ENCODE results near the gene LRRTM4. TPM values are rescaled to one million over a fixed set of nuclear protein-coding genes. Genes with fewer than 3 reads are reported as not detected.

Gene LRRTM4
- total RNA-seq, 1 donor from 2014 or later: 28.8 TPM

DNA sequence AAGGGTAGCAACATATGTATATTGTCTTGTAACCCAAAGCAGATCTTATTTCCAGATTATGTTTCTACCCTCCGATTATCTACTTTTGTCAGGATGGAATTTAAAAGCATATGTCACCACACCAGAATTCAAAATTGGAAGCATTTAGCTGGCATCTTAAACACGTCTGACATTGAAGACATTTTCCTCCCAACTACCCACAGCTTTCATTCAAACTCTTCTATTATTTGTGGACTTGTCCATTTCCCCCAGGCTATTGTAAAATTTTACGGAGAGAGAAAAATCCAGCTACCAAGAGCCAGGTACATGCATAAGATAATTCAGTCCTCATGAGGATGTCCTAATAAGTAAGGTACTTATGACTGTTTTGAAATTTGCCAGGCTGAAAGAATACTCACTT is 659.3 kb downstream of the LRRTM4 start:
- H3K36me3 Mint-ChIP-seq: no peaks in the 10 kb centered on the region
- H3K4me1 Mint-ChIP-seq: peaks cover 21% of the 10 kb centered on the region

DNA sequence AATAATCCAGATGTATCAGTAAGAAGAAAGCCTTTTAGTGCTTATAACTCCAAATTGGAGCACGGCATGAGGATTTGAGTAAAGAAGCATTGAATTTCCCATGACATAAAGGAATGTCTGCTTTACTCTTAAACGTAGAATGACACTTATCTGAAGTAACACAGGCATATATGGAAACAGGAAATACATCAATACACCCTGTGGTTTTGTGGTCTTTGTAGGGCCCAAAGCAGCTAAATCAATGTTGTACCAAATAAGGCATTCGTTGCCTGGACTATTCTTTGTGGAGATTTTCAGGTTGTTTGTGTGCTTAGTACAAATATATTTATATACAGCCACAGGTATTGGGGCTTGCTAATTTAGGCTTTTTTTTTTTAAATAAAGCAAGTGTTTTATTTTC is 660.5 kb downstream of the LRRTM4 start:
- no peaks in the 10 kb centered on the region for H3K9me3 Mint-ChIP-seq
- TF ChIP-seq CTCF (IDR thresholded peaks at IDR 0.05; ENCODE audit: unreplicated experiment): no peak
- no peaks in the 10 kb centered on the region for H3K36me3 Mint-ChIP-seq
- no peaks in the 10 kb centered on the region for H3K27me3 Mint-ChIP-seq (ENCODE audit: low read depth)
- no peak overlapping the region for H3K27ac Mint-ChIP-seq
- no peak overlapping the region for H3K4me3 Mint-ChIP-seq
- peaks cover 21% of the 10 kb centered on the region for H3K4me1 Mint-ChIP-seq
- DNase-seq (ENCODE audit: low spot score in 2 of 2, unreplicated experiment in 2 of 2): no peak

More for the DNA sequence above, 659.3 kb downstream of the LRRTM4 start:
- DNase-seq (ENCODE audit: low spot score in 2 of 2, unreplicated experiment in 2 of 2): no peak
- no peak overlapping the region for H3K27ac Mint-ChIP-seq
- no peak overlapping the region for H3K4me3 Mint-ChIP-seq
- H3K27me3 Mint-ChIP-seq (ENCODE audit: low read depth): no peaks in the 10 kb centered on the region
- TF ChIP-seq CTCF (IDR thresholded peaks at IDR 0.05; ENCODE audit: unreplicated experiment): no peak
- H3K9me3 Mint-ChIP-seq: no peaks in the 10 kb centered on the region

DNA sequence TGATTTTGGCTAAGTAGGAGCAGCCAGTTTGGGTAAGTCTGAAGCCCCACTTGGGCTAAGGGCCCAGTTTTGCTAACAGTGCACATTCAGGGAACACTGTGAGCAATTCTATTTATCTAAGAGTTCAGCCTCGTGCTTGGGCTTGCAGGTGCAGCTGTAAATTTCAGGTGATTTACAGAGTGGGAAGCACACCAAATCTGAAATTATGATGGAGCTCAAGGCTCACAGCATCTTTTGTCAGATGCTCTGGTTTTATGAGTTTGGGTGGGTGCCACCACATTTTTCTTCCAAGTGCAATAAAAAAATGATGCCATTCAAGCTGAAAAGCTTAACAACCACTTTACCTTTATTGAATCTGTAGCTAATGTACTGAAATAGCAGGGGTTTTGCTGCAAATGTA is 671.2 kb downstream of the LRRTM4 start:
- no peaks in the 10 kb centered on the region for H3K36me3 Mint-ChIP-seq
- H3K9me3 Mint-ChIP-seq: no peaks in the 10 kb centered on the region

GRCh38 chr2:76849086-76849485 is 673.1 kb downstream of the LRRTM4 start:
- H3K4me3 Mint-ChIP-seq: no peak overlapping the region
- no peaks in the 10 kb centered on the region for H3K9me3 Mint-ChIP-seq
- peaks cover 10% of the 10 kb centered on the region for H3K4me1 Mint-ChIP-seq
- H3K27me3 Mint-ChIP-seq (ENCODE audit: low read depth): no peaks in the 10 kb centered on the region
- no peak for DNase-seq (ENCODE audit: low spot score in 2 of 2, unreplicated experiment in 2 of 2)
- H3K36me3 Mint-ChIP-seq: no peaks in the 10 kb centered on the region
- no peak for TF ChIP-seq CTCF (IDR thresholded peaks at IDR 0.05; ENCODE audit: unreplicated experiment)
- H3K27ac Mint-ChIP-seq: no peak overlapping the region

More for the DNA sequence above, 671.2 kb downstream of the LRRTM4 start:
- Mint-ChIP-seq H3K4me1 (peaks cover 10% of the 10 kb centered on the region), H3K27me3 (ENCODE audit: low read depth) (no peaks in the 10 kb centered on the region), H3K4me3 (no peak overlapping the region), H3K27ac (no peak overlapping the region)
- no peak for TF ChIP-seq CTCF (IDR thresholded peaks at IDR 0.05; ENCODE audit: unreplicated experiment)
- no peak for DNase-seq (ENCODE audit: low spot score in 2 of 2, unreplicated experiment in 2 of 2)

GRCh38 chr2:76839826-76840225 is 682.4 kb downstream of the LRRTM4 start:
- no peak for DNase-seq (ENCODE audit: low spot score in 2 of 2, unreplicated experiment in 2 of 2)
- Mint-ChIP-seq H3K27ac (no peak overlapping the region), H3K36me3 (no peaks in the 10 kb centered on the region), H3K9me3 (peaks cover 4% of the 10 kb centered on the region), H3K27me3 (ENCODE audit: low read depth) (no peaks in the 10 kb centered on the region), H3K4me1 (no peaks in the 10 kb centered on the region), H3K4me3 (no peak overlapping the region)
- no peak for TF ChIP-seq CTCF (IDR thresholded peaks at IDR 0.05; ENCODE audit: unreplicated experiment)
